ENCODE results near the gene IL22RA2. TPM values are rescaled to one million over a fixed set of nuclear protein-coding genes. Genes with fewer than 3 reads are reported as not detected.
A peak's percentile ranks its signal among the peaks of the same experiment; 100 is the strongest.

IL22RA2 gene
- total and polyA plus RNA-seq, 7 donors = not detected

DNA sequence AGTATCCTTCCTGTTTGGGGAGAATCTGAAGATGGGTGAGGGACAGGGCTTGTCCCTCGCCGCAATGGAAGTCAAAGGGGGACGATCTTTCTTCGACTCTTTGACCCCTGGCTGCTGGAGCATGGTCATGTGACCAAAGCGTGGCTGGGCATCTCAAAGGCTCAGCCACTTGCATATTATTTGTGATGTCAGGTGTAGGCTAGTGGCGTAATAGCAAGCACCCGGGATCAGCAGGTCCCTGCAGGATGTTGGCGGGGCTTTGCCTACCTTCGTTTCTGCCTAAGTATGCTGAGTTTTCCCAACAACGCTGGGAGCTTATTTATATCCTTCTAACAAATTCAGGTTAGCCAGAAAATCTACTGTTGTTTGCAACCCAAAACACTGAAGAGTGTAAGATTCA lies 78.4 kb downstream of the IL22RA2 start:
- Histone ChIP-seq H3K27me3 (ENCODE audit: insufficient read depth in 3 of 3, low read length in 2 of 3) (no peaks in the 10 kb centered on the region), H3K9me3 (no peaks in the 10 kb centered on the region), H3K27ac (no peak overlapping the region), H3K36me3 (ENCODE audit: insufficient read depth in 1 of 2, low read depth in 1 of 2) (no peaks in the 10 kb centered on the region), H3K4me1 (no peaks in the 10 kb centered on the region), H3K4me3 (no peak overlapping the region)
- intact Hi-C loops (cut with DNase I) = loop anchor here in 1 of 2 donors (2.0 to 10.0 kb wide), 2 partner anchors 320 to 544 kb away; no protein-coding TSS in a partner anchor
- TF ChIP-seq, protein P1, sequence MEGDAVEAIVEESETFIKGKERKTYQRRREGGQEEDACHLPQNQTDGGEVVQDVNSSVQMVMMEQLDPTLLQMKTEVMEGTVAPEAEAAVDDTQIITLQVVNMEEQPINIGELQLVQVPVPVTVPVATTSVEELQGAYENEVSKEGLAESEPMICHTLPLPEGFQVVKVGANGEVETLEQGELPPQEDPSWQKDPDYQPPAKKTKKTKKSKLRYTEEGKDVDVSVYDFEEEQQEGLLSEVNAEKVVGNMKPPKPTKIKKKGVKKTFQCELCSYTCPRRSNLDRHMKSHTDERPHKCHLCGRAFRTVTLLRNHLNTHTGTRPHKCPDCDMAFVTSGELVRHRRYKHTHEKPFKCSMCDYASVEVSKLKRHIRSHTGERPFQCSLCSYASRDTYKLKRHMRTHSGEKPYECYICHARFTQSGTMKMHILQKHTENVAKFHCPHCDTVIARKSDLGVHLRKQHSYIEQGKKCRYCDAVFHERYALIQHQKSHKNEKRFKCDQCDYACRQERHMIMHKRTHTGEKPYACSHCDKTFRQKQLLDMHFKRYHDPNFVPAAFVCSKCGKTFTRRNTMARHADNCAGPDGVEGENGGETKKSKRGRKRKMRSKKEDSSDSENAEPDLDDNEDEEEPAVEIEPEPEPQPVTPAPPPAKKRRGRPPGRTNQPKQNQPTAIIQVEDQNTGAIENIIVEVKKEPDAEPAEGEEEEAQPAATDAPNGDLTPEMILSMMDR (IDR thresholded peaks at IDR 0.05) = no peak
- ATAC-seq (no peak), DNase-seq (no peak)
- WGBS, 3 donors = 76 to 80% (median 77%) methylated on average over 10 of the region's 10 CpGs

DNA sequence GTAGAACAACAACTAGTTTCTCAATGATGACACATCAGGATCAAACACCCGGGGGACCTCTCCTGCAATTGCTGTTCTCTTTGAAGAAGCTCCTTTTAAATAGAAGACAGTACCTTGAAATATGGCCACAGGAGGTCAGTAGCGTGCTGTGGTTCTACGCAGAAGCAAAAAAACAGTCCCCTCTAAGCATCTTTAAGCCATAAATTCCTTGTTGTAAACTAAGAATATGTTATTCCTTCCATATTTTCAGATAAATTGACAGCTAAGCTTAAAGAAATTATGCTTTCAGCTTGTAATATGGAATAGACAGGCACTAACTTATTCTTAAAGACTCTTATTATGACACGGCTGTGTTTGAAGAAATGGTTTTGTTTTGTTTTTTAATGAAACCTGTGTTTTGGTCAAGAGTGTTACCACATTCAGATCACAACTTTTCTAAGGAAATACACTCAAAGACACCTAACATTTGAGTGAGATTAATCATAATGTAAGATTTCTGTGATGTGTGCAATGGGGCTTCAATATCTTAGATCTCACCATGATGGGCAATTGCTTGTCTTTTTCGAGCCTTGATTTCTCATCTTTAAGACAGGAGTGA lies 78.9 kb downstream of the IL22RA2 start:
- no peaks in the 10 kb centered on the region for H3K36me3 ChIP-seq (ENCODE audit: insufficient read depth in 1 of 2, low read depth in 1 of 2)
- H3K4me3 ChIP-seq = no peak overlapping the region
- TF ChIP-seq, protein P1 (IDR thresholded peaks at IDR 0.05) = peak; percentile 74
- intact Hi-C loops (cut with DNase I) = loop anchor here (1.0 to 10.0 kb wide), 6 partner anchors 175 to 548 kb away; no protein-coding TSS in a partner anchor
- peak; percentile 39 to 70 for DNase-seq
- peak in 3 of 4 donors; percentile 59 to 85 (median 75) for ATAC-seq
- no peaks in the 10 kb centered on the region for H3K9me3 ChIP-seq
- no peak overlapping the region for H3K27ac ChIP-seq
- H3K4me1 ChIP-seq = no peaks in the 10 kb centered on the region
- 35 to 40% (median 36%) methylated on average over 5 of the region's 5 CpGs for WGBS, 3 donors
- no peaks in the 10 kb centered on the region for H3K27me3 ChIP-seq (ENCODE audit: insufficient read depth in 3 of 3, low read length in 2 of 3)

Other genes with a start within 250 kb of the IL22RA2 start
- gene IL20RA, start 128.7 kb downstream of the IL22RA2 start, total RNA-seq = under 1 TPM in 3 of 4 donors, not detected in 1; 0.07 to 0.94 (median 0.40) TPM
- under 1 TPM; 0.04 to 0.23 (median 0.05) TPM for gene IL20RA, start 128.7 kb downstream of the IL22RA2 start, polyA plus RNA-seq
- 10 to 100 TPM; 36.9 to 72.2 (median 51.6) TPM for gene IFNGR1, start 45.7 kb upstream of the IL22RA2 start, total RNA-seq
- 100 to 1,000 TPM in 1 of 3 donors, 10 to 100 TPM in 2; 43.1 to 122 (median 50.7) TPM for gene IFNGR1, start 45.7 kb upstream of the IL22RA2 start, polyA plus RNA-seq

Measured in psoas muscle (tissue), 8 donors.